Limb (tissue), 2 donors: ENCODE data around the gene CCNYL1.
"Not testable (repeated sequence)": the region's sequence is repeated elsewhere in the genome, so short reads cannot be mapped to it uniquely, and the experiment has no call there.

Source experiments
- DNase-seq, 2 donors: peaks; one replicate each; pipeline ENCODE4 v3.0.0-alpha.2; 2016; ENCODE audit errors: extremely low spot score in 2 of 2

CCNYL1 gene

DNA sequence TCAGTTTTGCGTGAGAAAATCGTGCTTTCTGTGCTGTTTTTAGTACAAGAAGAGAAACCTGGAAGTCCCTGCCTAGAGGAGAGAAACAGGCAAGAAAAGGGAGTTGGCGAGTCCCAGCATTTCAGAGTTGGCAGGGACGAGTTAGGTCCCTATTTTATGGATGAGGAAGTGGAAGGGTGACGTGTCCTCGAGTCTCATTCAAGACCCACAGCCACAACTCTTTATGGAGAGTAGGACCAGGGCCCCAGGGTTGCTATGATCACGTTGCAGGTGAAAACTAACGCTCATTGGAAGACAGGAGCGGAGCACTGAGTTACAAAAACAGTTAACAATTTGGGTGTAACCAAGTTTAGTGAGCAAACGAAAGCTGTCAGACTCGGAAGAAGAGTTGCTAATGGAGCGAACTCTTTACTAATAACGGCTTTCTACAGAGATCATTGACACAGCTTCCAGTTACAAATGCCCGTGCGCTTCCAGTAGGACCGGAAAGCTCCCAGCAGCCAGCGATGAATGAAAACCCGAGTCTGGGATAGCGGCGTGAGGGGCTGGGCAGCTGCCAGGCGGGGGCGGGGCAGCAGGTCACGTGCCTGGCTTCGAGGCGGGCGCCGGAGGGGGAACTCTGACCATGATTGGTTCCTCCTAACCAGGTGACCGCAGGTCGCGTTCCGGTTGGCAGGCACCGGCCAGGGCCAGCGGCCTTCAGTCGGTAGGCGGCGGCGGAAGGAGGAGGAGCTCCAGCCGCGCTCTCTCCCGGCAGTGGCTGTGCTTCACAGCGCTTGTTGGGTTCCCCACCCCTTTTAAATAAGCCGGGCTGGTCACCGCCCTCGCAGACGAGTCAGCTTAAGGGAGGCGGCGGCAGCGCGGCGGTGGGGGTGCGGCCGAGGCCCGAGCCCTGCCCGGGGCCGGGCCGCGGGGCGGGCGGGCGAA lies at the start of gene CCNYL1:
Gene CCNYL1 (plus strand): TSS at position 827 of the 927 bp plus-strand sequence. CDS start 257 bp downstream, outside the sequence.
- DNase-seq = peak; percentile 98 to 99

DNA sequence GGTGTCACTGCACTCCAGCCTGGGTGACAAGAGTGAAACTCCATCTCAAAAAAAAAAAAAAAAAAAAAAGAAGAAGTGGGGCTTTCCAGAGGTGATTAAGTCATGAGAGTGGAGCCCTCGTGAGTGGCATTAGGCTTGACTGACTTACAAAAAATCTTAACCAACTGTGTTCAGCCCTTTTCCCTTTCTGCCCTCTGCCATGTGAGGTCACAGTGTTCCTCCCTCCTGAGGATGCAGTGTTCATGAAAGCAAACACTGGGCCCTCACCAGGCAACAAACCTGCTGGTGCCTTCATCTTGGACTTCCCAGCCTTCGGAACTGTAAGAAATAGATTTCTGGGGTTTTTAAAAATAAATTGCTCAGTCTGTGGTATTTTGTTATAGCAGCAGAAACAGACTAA lies 49.2 kb upstream of the CCNYL1 start:
- no peak for DNase-seq

DNA sequence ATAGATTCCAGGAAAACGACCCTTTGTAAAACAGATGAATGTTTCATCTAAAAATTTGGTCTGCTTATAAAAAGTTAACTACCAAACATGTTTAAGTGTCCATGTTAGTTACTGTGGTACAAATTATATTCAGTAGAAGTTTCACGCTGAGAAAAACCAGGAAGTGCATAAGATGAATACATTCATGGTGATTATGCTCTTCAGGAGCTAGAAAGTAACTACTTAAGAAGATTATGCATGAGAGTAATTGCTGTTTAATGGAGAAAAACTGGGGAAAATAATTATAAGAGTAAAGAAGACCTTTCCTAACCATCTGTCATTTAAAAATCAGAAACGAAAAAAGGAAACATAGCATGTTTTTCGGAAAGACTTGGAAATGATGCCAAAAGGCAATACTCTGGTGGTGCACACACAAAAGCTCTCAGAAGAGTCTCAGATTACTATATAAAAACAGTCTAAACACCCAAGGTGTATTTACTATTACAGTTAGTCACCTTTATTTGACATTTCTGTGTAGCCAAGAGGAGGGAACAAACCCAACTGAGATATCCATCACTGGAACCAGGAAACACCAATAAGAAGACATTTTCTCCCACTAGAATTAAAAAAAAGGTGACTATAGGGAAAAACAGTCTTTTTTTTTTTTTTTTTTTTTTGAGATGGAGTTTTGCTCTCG lies 47.4 kb upstream of the CCNYL1 start:
- DNase-seq = no peak

DNA sequence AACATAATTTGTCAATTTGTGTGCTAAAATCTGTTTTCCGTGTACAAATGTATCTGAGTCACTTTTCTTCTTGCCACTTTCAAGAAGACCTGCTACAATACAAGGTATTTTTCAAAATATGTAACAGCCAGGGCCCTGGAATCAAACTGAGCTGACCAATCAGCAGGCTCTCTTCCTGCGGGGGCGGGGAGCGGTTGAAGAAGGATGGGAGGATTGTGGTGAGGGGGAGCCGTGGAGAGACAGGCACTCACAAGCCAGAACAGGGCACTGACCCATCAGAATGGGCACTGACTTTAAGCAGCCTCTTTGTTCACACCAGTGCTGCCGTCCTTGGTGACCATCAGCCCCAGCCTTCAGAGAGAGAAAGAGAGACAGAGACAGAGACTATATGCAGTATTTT lies 40.6 kb upstream of the CCNYL1 start:
- no peak for DNase-seq

DNA sequence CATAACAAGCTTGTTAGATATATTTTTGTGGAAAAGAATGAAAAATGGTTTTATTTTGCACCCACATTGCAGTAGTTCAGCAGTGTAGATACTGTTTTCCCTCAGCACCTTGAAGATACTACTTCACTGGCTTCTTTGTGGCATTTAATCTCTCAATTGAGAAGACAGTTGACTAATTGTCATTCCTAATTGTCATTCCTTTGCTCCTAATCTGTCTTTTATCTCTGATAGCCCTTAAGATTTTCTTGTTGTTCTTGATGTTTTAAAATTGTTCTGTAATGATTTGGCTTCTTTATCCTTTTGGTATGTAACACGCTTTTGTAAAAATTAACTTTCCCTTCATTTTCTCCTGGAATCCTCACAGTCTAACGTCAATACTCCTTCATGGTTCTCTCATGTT lies 38.0 kb upstream of the CCNYL1 start:
- no peak for DNase-seq

DNA sequence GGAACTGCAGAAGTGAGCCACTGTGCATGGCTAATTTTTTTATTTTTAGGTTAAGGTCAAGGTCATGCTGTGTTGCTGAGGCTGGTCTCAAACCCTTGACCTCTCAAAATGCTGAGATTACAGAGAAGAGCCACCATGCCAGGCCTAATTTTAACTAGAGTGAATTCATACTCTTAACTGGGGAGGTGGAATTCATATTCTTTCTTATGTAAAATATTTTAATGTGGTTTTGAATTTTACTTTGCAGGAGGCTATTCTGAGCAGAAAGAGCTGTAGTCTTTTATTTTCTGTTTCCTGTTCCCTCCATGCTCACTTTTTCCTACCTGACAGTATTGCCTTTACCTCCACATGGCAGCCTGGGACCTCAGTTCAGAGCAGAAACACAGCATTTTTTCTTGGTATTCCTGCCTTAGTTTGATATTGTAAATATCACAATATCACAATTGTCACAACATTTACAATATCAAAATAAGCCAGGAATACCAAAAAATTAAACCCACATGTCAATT lies 37.1 kb upstream of the CCNYL1 start:
- no peak for DNase-seq

DNA sequence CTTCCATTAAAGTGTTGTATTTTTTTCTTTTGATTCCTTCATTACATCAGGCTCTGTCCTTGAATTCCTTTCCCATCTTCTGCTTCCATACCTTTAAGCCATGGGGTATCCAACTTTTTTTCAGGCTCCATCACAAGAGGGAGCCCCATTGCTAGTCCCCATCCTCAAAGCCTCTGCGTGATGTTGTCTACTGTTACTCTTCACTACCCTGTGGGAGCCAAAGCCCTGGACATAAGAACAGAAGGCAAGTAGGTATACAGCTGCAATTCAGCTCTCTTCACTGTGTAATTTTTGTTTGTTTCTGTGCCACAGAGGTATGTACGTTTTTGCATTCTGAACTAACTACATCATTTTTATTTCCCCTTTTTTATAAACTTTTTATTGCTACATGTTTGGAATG lies 36.6 kb upstream of the CCNYL1 start:
- DNase-seq = no peak

DNA sequence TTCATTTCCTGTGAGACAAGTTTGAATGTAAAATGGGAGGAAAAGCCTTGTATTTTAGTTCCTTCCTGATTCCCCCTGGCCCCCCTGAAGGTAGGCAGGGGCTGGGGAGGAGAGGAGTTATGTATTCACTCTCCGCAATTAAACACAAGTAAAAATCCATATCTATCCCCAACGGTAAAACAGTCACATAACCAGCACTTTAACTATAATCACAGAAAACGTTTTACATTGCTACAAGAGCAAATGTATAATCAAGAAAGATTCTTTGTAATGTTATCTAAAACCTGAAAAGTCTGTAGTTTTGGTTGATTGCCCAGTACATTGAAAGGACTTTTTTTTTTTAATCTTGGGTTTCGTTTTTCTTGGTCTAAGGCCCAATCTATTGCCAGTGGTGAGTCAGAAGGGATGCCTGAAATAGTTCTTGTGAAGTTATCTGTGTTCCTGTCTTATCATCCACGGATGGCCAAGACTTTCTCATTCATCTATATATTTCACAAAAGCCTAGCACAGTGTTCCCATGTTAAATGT lies 34.5 kb upstream of the CCNYL1 start:
- DNase-seq = no peak

DNA sequence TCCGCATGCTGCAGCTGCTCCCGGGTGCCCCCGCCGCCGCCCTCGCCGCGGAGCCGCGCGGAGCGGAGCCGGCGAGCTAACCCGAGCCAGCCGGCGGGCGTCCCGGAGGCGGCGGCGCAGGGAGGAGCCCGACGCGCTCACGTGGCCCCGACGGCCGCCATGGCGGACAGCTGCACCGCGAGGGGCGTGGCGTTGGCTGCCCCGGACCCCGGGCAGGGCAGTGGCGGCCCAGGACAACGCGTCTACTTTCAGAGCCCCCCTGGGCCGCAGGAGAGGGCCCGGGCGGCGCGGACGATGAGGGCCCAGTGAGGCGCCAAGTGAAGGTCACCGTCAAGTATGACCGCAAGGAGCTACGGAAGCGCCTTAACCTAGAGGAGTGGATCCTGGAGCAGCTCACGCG lies 30.0 kb upstream of the CCNYL1 start:
- no peak for DNase-seq

DNA sequence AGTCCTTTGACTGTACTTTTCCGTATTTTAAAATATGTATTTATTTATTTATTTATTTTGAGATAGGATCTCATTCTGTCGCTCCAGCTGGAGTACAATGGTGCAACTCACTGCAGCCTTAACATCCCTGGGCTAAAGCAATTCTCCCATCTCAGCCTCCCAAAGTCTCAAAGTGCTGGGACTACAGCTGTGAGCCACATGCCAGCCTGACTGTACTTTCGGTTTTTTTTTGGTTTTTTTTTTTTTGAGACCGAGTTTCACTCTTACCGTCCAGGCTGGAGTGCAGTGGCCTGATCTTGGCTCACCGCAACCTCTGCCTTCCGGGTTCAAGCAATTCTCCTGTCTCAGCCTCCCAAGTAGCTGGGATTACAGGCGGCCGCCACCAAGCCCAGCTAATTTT lies 28.9 kb upstream of the CCNYL1 start:
- DNase-seq = no peak

DNA sequence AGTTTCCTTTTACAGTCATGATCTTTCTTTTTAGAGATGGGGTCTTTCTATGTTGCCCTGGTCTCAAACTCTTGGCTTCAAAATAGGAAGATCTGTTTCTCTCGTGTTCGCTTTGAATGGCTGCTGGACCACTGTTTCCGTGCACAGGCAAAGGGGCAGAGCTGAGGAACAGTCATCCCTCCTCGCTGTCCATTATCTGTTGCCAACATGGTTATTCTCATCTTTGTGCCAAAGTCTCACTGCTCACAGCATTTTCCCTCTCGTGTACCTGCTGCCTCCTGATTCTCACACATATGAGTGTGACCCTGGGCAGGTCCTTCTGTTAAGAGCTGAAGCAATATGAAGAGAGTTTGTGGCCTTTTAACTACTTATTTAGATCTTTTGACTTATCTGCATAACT lies 28.0 kb upstream of the CCNYL1 start:
- no peak for DNase-seq

DNA sequence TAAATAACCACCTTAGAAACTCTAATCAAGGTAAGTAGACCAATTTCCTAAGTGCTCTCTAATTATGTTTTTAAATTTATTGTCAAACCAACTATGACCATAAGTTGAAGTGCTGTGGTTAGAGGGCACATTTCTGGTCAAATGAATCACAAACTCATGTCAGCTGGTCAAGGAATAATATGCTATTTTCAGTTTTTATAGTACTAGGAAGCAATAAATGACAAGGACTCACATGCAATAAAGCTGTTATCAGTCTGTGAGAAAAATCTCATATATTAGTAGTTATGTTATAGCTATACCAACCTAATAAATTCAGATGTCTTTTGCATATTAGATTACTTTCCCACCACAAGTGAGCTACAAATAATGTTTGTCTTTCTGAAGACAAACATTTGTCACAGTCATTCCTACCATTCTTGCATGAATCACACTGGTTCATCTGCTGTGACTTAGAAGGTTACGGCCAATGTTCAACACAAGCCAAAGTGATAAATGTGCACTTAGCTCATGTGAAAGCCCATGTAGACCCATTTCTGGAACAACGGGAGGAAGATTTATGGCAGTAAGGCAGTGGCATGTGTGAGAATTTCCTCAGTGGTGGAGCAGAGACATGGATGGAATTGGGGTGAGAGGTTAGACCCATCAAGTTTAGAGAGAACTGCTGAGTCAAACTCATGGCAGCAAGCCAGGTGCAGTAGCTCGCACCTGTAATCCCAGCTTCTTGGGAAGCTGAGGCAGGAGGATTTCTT lies 27.4 kb upstream of the CCNYL1 start:
- no peak for DNase-seq

DNA sequence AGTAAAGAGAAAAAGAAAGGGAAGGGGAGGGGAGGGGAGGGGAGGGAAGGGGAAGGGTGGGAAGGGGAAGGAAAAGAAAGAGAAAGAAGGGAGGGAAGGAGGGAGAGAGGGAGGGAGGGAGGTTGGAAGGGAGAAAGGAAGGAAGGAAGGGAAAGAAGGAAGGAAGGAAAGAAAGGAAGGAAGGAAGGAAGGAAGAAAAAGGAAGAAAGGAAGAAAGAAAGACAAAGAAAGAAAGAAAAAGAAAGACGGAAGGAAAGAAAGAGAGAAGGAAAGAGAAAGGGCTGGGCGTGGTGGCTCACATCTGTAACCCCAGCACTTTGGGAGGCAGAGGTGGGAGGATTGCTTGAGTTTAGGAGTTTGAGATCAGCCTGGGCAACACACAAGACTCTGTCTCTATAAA lies 24.6 kb upstream of the CCNYL1 start:
- DNase-seq = no peak

DNA sequence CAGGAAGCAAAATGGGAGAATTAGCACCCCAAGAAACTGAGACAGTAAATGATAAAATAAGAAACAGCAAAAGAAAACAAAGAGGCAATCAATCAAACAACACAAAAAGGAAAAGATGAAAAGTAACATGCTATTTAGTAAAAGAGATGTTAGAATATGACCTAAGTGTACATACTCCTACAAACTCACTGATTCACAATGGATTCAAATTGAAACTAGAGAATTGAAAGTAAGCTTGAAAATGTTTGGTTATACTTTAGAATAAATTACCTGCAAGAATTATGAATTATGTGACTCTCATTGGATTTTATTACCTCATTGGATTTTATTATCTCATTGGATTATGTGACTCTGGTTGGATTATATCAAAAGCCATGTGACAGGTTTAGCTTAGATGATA lies 22.8 kb upstream of the CCNYL1 start:
- no peak for DNase-seq

DNA sequence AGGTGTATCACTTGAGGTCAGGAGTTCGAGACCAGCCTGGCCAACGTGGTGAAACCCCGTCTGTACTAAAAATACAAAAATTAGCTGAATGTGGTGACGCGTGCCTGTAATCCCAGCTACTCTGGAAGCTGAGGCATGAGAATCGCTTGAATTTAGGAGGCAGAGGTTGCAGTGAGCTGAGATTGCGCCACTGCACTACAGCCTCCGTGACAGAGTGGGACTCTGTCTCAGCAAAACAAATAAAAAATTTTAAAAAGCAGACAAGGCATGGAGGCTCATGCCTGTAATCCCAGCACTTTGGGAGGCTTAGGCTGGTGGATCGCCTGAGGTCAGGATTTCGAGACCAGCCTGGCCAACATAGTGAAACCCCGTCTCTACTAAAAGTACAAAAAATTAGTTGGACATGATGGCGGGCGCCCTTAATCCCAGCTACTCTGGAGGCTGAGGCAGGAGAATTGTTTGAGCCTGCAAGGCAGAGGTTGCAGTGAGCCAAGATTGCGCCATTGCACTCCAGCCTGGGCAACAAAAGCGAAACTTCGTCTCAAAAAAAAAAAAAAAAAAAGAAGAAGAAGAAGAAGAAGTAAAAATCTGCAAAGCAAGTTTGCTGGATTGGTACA lies 20.5 kb upstream of the CCNYL1 start:
- not testable (repeated sequence) for DNase-seq

DNA sequence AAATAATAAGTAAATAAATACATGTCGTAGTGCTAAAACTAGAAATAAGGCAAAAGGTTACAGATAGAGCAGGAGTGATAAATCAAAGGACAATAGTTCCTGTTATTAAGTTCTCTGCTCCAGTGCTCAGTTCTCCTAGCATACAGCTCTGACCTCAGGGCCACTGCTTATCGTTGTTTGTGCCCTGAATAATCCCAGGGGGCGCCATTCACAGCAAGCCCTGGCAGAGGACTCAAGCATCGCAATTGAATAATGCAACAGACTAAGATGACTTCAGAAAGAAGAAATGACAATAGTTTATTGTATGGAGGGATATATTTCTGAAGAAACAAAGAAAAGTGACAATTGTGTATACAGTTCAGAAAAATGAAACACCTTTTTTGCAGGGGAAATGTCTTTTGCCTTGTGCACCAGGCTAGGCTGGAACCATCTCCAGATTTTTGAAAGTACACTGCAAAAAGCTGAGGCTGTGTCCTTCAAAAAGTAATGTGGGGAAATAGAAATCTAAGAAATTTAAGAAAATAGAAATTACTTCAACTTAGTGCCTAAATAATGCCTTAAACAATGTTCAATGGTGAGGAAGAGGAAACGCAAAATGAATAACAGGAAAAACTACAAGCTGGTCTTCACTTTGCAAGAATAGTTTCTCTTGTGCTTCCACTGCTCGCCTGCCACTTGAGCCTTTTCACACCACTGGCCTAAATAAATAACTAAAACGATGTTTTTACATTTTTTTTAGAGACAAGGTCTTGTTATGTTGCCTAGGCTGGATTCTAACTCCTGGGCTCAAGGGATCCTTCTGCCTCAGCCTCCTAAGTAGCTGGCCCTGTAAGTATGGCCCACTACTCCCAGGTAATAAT lies 19.0 kb upstream of the CCNYL1 start:
- DNase-seq = no peak

DNA sequence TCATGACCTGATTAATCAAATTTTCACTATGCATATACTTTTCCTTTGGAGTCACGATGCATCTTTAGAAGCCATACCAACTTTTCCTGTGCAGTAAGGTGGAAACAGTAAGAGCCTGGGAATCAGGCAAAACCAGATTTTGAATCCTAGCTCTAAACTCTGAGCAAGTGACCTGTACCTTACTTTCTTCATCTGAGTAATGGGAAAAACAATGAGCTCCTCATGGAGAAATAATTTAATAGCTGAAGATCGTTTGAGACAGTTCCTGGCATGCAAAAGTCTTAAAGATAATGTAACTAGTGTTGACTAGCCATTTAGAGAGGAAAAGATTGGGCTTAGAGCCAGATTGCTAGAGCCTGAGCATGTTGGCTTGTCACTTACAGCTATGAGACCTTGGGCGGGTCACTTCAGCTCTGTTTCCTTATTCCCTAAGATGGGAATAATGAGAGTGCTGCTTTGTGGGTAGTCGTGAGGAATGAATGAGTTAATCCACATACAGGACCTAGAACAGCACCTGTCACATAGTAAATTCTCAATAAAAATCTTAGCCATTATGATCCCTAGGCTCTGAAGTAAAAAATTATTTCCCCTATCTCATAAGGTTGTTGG lies 17.7 kb upstream of the CCNYL1 start:
- no peak for DNase-seq

DNA sequence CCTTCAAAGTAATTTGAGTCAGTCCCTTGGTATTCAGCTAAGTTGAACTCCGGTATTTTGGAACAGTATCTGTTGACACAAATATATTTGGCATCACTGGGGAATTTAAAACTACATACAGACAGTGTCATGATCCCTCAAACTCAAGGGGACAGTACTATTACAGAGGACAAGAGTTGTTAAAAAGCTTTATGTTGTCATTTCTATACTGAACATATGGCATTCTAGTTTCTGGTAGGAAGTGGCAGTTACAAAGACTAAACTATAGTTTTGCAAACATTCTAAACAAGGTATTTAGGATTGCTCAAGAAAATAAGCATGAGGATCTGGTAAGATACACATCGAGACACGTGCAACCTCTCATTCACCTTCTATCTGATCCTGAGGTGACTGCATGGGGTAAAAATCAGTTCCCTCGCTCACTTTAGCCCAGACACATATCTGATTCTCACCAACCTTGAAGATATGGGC lies 16.6 kb upstream of the CCNYL1 start:
- no peak for DNase-seq

DNA sequence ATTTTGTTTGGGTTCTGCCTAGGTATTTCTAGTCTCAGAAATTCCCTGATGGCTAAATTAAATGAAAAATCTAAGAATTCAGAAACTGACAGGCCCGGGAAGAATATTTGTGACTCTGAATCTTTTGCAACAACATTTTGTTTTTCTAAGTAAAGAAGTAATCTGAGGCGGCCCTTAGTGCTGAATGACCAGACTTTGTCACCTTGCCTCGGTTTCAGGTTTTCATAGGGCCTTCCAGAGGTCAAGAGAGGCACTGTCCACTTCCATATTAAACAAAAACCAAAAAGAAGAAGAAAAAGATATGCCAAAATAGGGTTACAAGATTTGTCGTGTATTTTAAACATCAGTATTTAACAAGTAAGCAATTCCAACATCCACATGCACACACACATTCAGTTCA lies 16.1 kb upstream of the CCNYL1 start:
- no peak for DNase-seq

DNA sequence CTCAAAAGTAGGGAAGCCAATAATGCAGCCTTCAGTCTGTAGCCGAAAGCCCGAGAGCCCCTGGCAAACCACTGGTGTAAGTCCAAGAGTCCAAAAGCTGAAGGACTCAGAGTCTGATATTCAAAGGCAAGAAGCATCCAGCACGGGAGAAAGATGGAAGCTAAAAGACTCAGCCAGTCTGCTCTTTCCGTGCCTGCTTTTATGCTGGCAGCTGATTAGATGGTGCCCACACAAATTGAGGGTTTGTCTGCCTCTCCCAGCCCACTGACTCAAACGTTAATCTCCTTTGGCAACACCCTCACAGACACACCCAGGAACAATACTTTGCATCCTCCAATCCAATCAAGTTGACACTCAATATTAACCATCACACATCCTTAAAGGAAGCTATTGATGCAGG lies 14.5 kb upstream of the CCNYL1 start:
- not testable (repeated sequence) for DNase-seq
